Hepatocyte (in vitro differentiated cells): ENCODE results near the gene CCR7.

Source experiments
- CTCF ChIP-seq: fragments of 200-600 bp; sonication (generic); IDR thresholded peaks from 2 replicates; pipeline ENCODE4 v1.5.1; 2016; ENCODE audit warnings: antibody characterized with exemption, mild to moderate bottlenecking; ENCODE audit not compliant: poor library complexity
- EZH2 ChIP-seq: fragments of 200-600 bp; sonication (generic); IDR thresholded peaks from 2 replicates; pipeline ENCODE4 v1.6.1; 2016; ENCODE audit warnings: antibody characterized with exemption, mild to moderate bottlenecking, borderline replicate concordance
- EZH2phosphoT487 ChIP-seq: fragments of 200-600 bp; sonication (generic); IDR thresholded peaks from one replicate; pipeline ENCODE4 v1.6.1; 2018; ENCODE audit warnings: antibody characterized with exemption, mild to moderate bottlenecking, low read depth, moderate library complexity; ENCODE audit not compliant: unreplicated experiment, severe bottlenecking

GRCh38 chr17:40539711-40540411, 25.4 kb downstream of the CCR7 start:
- no peak for TF ChIP-seq CTCF
- TF ChIP-seq EZH2: no peak
- no peak for TF ChIP-seq EZH2phosphoT487
